ENCODE data around the gene NECAP2. TPM values are rescaled to one million over a fixed set of nuclear protein-coding genes. Genes with fewer than 3 reads are reported as not detected.
A peak's percentile ranks its signal among the peaks of the same experiment; 100 is the strongest.

The NECAP2 gene
- total and polyA plus RNA-seq, 10 of the 15 experiments (the other 5 are each of a cell fraction or from before 2014, with no cell fraction given), result 16.3 to 98.0 (median 57.4) TPM

- TF ChIP-seq NR2C2 (IDR thresholded peaks at IDR 0.05; ENCODE audit: borderline replicate concordance, control insufficient read depth, insufficient read length, low read depth), result no peak
- no peak for TF ChIP-seq CREM (IDR thresholded peaks at IDR 0.05; ENCODE audit: low read depth)
Observed at GRCh38 chr1:16422041-16422440, 18.5 kb upstream of the NECAP2 start (continued).

GRCh38 chr1:16425125-16426025, 15.1 kb upstream of the NECAP2 start:
- no peak for FAIRE-seq

More at GRCh38 chr1:16425125-16426025, 15.1 kb upstream of the NECAP2 start:
- Histone ChIP-seq H4K20me1 (ENCODE audit: control insufficient read depth, insufficient read depth) (no peaks in the 10 kb centered on the region), H3K27me3 (replicated peaks in 1 of 2; ENCODE audit: control insufficient read depth in 2 of 2, insufficient read depth in 2 of 2, low read length in 1 of 2) (no peaks in the 10 kb centered on the region), H3K27ac (ENCODE audit: control insufficient read depth, insufficient read depth) (no peak overlapping the region), H2AFZ (ENCODE audit: control insufficient read depth, low read depth, low read length) (no peak overlapping the region), H3K4me2 (ENCODE audit: control insufficient read depth, insufficient read depth) (no peak overlapping the region), H3K36me3 (ENCODE audit: control insufficient read depth in 2 of 2, insufficient read depth in 2 of 2, low read length in 1 of 2) (no peaks in the 10 kb centered on the region), H3K4me1 (ENCODE audit: control insufficient read depth, insufficient read depth, low read length) (peaks cover 15% of the 10 kb centered on the region), H3K79me2 (ENCODE audit: control insufficient read depth, insufficient read depth, low read length) (no peaks in the 10 kb centered on the region), H3K4me3 (no peak overlapping the region), H3K9ac (ENCODE audit: control insufficient read depth, insufficient read depth, low read length) (no peak overlapping the region), H3K9me3 (replicated peaks; ENCODE audit: control insufficient read depth, insufficient read depth, low read length) (no peaks in the 10 kb centered on the region)
- TF ChIP-seq BRCA1 (IDR thresholded peaks at IDR 0.05; ENCODE audit: low read depth, low read length), result no peak
- no peak for TF ChIP-seq FOXM1 (IDR thresholded peaks at IDR 0.05; ENCODE audit: low read depth, low read length)
- TF ChIP-seq PRDM15 (CRISPR knock-in tag; IDR thresholded peaks at IDR 0.05), result no peak
- TF ChIP-seq RB1 (IDR thresholded peaks at IDR 0.05; ENCODE audit: borderline replicate concordance), result no peak
- no peak for TF ChIP-seq ETV6 (conservative IDR thresholded peaks at IDR 0.05 in 1 of 2, IDR thresholded peaks at IDR 0.05 in 1 of 2; ENCODE audit: borderline replicate concordance in 1 of 2, low read depth in 1 of 2)
- no peak for TF ChIP-seq MYB (IDR thresholded peaks at IDR 0.05; ENCODE audit: borderline replicate concordance, low read depth, low read length)
- ATAC-seq, result peak; percentile 20; the same call in 2 of the 3 replicates
- DNase-seq (ENCODE audit: low read depth, low spot score), result no peak
- ChIA-PET SMC1A (ENCODE audit: uncharacterized antibody, unreplicated experiment) (interaction anchor here (0.8 to 2.5 kb wide), 11 partner anchors 10 to 56 kb away, joined by 3 to 9 read pairs (median 4); partner anchors contain the start of genes NECAP2 and SPATA21), CTCF (interaction anchor here (0.9 to 5.3 kb wide), 7 partner anchors 10 to 347 kb away, joined by 3 to 40 read pairs (median 3); partner anchors contain the start of genes NECAP2 and SPATA21), POLR2A (interaction anchor here (0.6 to 2.3 kb wide), 5 partner anchors 10 to 60 kb away, joined by 3 to 7 read pairs (median 4); no protein-coding TSS in a partner anchor), RAD21 (ENCODE audit: unreplicated experiment) (interaction anchor here (0.9 to 1.7 kb wide), 4 partner anchors 15 to 58 kb away, joined by 3 to 7 read pairs (median 4); partner anchors contain the start of genes NECAP2 and SZRD1)
- intact Hi-C loops (cut with micrococcal nuclease; ENCODE audit: unreplicated experiment), result no loop called here
- in situ Hi-C loops (cut with MboI), result no loop called here
- BruUV-seq (replicated peaks), result no TSS peak
- WGBS (ENCODE audit: insufficient coverage, insufficient replicate concordance, low lambda C conversion rate, missing lambda C conversion rate), result 80% methylated on average over 10 of the region's 10 CpGs

All from GM12878 (cell line).